GM19238 (cell line): ENCODE data around the gene SLC18A3.

Source experiments
- DNase-seq: peaks from one replicate; pipeline ENCODE4 v3.0.0; 2011; ENCODE audit warnings: low spot score; ENCODE audit not compliant: insufficient read length

The SLC18A3 gene

GRCh38 chr10:49627038-49627437 lies 16.9 kb downstream of the SLC18A3 start:
- DNase-seq: no peak

GRCh38 chr10:49627644-49628247 lies 17.6 kb downstream of the SLC18A3 start:
- DNase-seq: no peak

GRCh38 chr10:49628599-49628998 lies 18.5 kb downstream of the SLC18A3 start:
- DNase-seq: no peak

GRCh38 chr10:49629431-49629881 lies 19.3 kb downstream of the SLC18A3 start:
- DNase-seq: no peak

GRCh38 chr10:49631975-49632374 lies 21.9 kb downstream of the SLC18A3 start:
- DNase-seq: no peak

- no peak for DNase-seq
Observed at GRCh38 chr10:49632406-49633317, 22.6 kb downstream of the SLC18A3 start.

GRCh38 chr10:49633327-49634068 lies 23.4 kb downstream of the SLC18A3 start:
- DNase-seq: no peak

GRCh38 chr10:49634069-49634660 lies 24.1 kb downstream of the SLC18A3 start:
- DNase-seq: no peak

- no peak for DNase-seq
Observed at GRCh38 chr10:49642311-49642710, 32.2 kb downstream of the SLC18A3 start.

- no peak for DNase-seq
Observed at GRCh38 chr10:49643241-49644034, 33.3 kb downstream of the SLC18A3 start.

GRCh38 chr10:49644035-49644646 lies 34.0 kb downstream of the SLC18A3 start:
- no peak for DNase-seq

- DNase-seq: no peak
Observed at GRCh38 chr10:49645417-49645816, 35.3 kb downstream of the SLC18A3 start.

GRCh38 chr10:49645871-49646870 lies 36.1 kb downstream of the SLC18A3 start:
- DNase-seq: no peak

GRCh38 chr10:49647554-49647953 lies 37.4 kb downstream of the SLC18A3 start:
- no peak for DNase-seq

- no peak for DNase-seq
Observed at GRCh38 chr10:49647985-49648795, 38.1 kb downstream of the SLC18A3 start.

GRCh38 chr10:49649294-49649693 lies 39.2 kb downstream of the SLC18A3 start:
- peak; percentile 14 for DNase-seq

GRCh38 chr10:49649936-49650723 lies 40.0 kb downstream of the SLC18A3 start:
- no peak for DNase-seq

- no peak for DNase-seq
Observed at GRCh38 chr10:49650724-49651034, 40.6 kb downstream of the SLC18A3 start.
